Upper lobe of left lung (tissue), 4 donors: ENCODE measurements around the gene PLIN5.

Source experiments
- CTCF ChIP-seq, 6 experiments: fragments of 450-650 bp in 4 of 6; fragments of 200-600 bp in 2 of 6; sonication (generic) in 2 of 6; IDR thresholded peaks; one replicate each; pipeline ENCODE4 v1.5.1; 2016 to 2019; ENCODE audit warnings: antibody characterized with exemption in 6 of 6
- EP300 ChIP-seq, 4 donors: sonication (generic); formaldehyde crosslinking; IDR thresholded peaks; one replicate each; pipeline ENCODE4 v1.5.1; 2017; ENCODE audit warnings: antibody characterized with exemption in 4 of 4, control low read depth in 2 of 4
- POLR2A ChIP-seq, 4 donors: fragments of 450-650 bp; IDR thresholded peaks; one replicate each; pipeline ENCODE4 v1.5.1; 2016 to 2017; ENCODE audit warnings: antibody characterized with exemption in 4 of 4, mild to moderate bottlenecking in 2 of 4
- POLR2AphosphoS5 ChIP-seq, 2 donors: sonication (generic); formaldehyde crosslinking; IDR thresholded peaks; one replicate each; pipeline ENCODE4 v1.5.1; 2017; ENCODE audit warnings: antibody characterized with exemption in 2 of 2

- no peak for TF ChIP-seq CTCF (IDR thresholded peaks at IDR 0.05)
- TF ChIP-seq POLR2A (IDR thresholded peaks at IDR 0.05), result no peak
- TF ChIP-seq POLR2AphosphoS5 (IDR thresholded peaks at IDR 0.05), result no peak
- no peak for TF ChIP-seq EP300 (IDR thresholded peaks at IDR 0.05)
Measured at GRCh38 chr19:4553775-4554174, 18.8 kb upstream of the PLIN5 start.
